ENCODE measurements around the gene SAP30BP.

- TF ChIP-seq, protein P1, sequence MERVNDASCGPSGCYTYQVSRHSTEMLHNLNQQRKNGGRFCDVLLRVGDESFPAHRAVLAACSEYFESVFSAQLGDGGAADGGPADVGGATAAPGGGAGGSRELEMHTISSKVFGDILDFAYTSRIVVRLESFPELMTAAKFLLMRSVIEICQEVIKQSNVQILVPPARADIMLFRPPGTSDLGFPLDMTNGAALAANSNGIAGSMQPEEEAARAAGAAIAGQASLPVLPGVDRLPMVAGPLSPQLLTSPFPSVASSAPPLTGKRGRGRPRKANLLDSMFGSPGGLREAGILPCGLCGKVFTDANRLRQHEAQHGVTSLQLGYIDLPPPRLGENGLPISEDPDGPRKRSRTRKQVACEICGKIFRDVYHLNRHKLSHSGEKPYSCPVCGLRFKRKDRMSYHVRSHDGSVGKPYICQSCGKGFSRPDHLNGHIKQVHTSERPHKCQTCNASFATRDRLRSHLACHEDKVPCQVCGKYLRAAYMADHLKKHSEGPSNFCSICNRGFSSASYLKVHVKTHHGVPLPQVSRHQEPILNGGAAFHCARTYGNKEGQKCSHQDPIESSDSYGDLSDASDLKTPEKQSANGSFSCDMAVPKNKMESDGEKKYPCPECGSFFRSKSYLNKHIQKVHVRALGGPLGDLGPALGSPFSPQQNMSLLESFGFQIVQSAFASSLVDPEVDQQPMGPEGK (CRISPR knock-in tag; IDR thresholded peaks at IDR 0.05; ENCODE audit: borderline replicate concordance), result no peak
- TF ChIP-seq SNAI2 (CRISPR knock-in tag; IDR thresholded peaks at IDR 0.05) (no peak), TCF4 (CRISPR knock-in tag; IDR thresholded peaks at IDR 0.05; ENCODE audit: borderline replicate concordance) (no peak)
Observed at GRCh38 chr17:75703591-75703990, 36.5 kb downstream of the SAP30BP start.
